HepG2 (cell line): ENCODE measurements around the gene XCL2. TPM values are rescaled to one million over a fixed set of nuclear protein-coding genes. Genes with fewer than 3 reads are reported as not detected.
A peak's percentile ranks its signal among the peaks of the same experiment; 100 is the strongest.

Experiments used
- DNMT3B ChIP-seq: conservative IDR thresholded peaks from 2 replicates; pipeline ENCODE4 v1.6.1; 2016; ENCODE audit warnings: missing biosample characterization, control low read depth
- HDAC1 ChIP-seq: sonication (generic); formaldehyde crosslinking; IDR thresholded peaks from 2 replicates; pipeline ENCODE4 v1.5.1; 2020; ENCODE audit warnings: mild to moderate bottlenecking, missing genetic modification reagents
- KDM5B ChIP-seq: sonication (generic); formaldehyde crosslinking; IDR thresholded peaks from 2 replicates; pipeline ENCODE4 v1.4.0; 2020; ENCODE audit warnings: missing genetic modification reagents, mild to moderate bottlenecking, borderline replicate concordance
- MBNL3 ChIP-seq: fragments of 250-450 bp; sonication (Bioruptor Pico); conservative IDR thresholded peaks from 2 replicates; pipeline ENCODE4 v1.8.0; 2022; ENCODE audit warnings: mild to moderate bottlenecking, inconsistent platforms
- PHF21A ChIP-seq: sonication (generic); formaldehyde crosslinking; IDR thresholded peaks from 2 replicates; pipeline ENCODE4 v1.5.0; 2020; ENCODE audit warnings: mild to moderate bottlenecking, missing genetic modification reagents
- PHF8 ChIP-seq: sonication (generic); formaldehyde crosslinking; IDR thresholded peaks from 2 replicates; pipeline ENCODE4 v1.5.0; 2020; ENCODE audit warnings: missing genetic modification reagents
- SALL1 ChIP-seq: sonication (generic); formaldehyde crosslinking; IDR thresholded peaks from 2 replicates; pipeline ENCODE4 v1.8.0; 2022; ENCODE audit warnings: mild to moderate bottlenecking, missing genetic modification reagents
- SNRNP70 ChIP-seq: fragments of 200-400 bp; formaldehyde crosslinking; IDR thresholded peaks from 2 replicates; pipeline ENCODE4 v1.6.1; 2017; ENCODE audit warnings: mild to moderate bottlenecking, low read depth, low read length, moderate library complexity
- SP1 ChIP-seq, 2 experiments: fragments of 450-650 bp in 1 of 2; sonication (generic) in 1 of 2; formaldehyde crosslinking in 1 of 2; IDR thresholded peaks; 2 replicates each; pipeline versions ENCODE4 v1.4.0 to v1.6.1; 2016 to 2020; ENCODE audit warnings: missing genetic modification reagents in 1 of 2
- SUZ12 ChIP-seq: fragments of 150-350 bp; IDR thresholded peaks from 2 replicates; pipeline ENCODE4 v1.6.1; 2014; ENCODE audit warnings: low read depth, low read length
- TBX2 ChIP-seq: sonication (generic); formaldehyde crosslinking; IDR thresholded peaks from 2 replicates; pipeline ENCODE4 v1.5.0; 2020; ENCODE audit warnings: missing genetic modification reagents, mild to moderate bottlenecking, borderline replicate concordance
- TCF7 ChIP-seq: sonication (generic); IDR thresholded peaks from 2 replicates; pipeline ENCODE4 v1.6.1; 2016; ENCODE audit warnings: antibody characterized with exemption, low read depth
- ZNF335 ChIP-seq: sonication (generic); formaldehyde crosslinking; IDR thresholded peaks from 2 replicates; pipeline ENCODE4 v1.4.0; 2020; ENCODE audit warnings: missing genetic modification reagents
- ZNF546 ChIP-seq: sonication (generic); formaldehyde crosslinking; conservative IDR thresholded peaks from 2 replicates; pipeline ENCODE4 v1.8.1; 2023; ENCODE audit warnings: mild to moderate bottlenecking, missing genetic modification reagents
- ZNF839 ChIP-seq: sonication (generic); formaldehyde crosslinking; IDR thresholded peaks from 2 replicates; pipeline ENCODE4 v1.4.0; 2020; ENCODE audit warnings: missing genetic modification reagents, mild to moderate bottlenecking, borderline replicate concordance
- polyA plus RNA-seq, 8 experiments: library from polyadenylated mRNA; depleted of rRNA in 3 of 8; stranded (reverse) in 7 of 8; unstranded in 1 of 8; fragments of >200 nt; fragmentation: Illumina TruSeq in 4 of 8; extraction: Trizol in 4 of 8; gene quantifications; 2 replicates each; pipeline versions ENCODE4 v1.2.1 to v1.2.3, GENCODE V29; 2011 to 2016; ENCODE audit warnings: low read depth in 4 of 8, missing spikeins in 1 of 8, mixed read lengths in 1 of 8; ENCODE audit not compliant: insufficient read depth in 1 of 8
- total RNA-seq, 5 experiments: library from RNA; depleted of rRNA; stranded (reverse); fragments of >200 nt; fragmentation: Illumina TruSeq; extraction: Trizol; gene quantifications; 2 replicates each; pipeline ENCODE4 v1.2.3, GENCODE V29; 2016; ENCODE audit warnings: low read depth in 1 of 5
- TF ChIP-seq, protein P1 (sequence below): sonication (generic); formaldehyde crosslinking; IDR thresholded peaks from 2 replicates; pipeline ENCODE4 v1.4.0; 2020; ENCODE audit warnings: missing genetic modification reagents
- TF ChIP-seq, protein P2 (sequence below): sonication (generic); formaldehyde crosslinking; IDR thresholded peaks from 2 replicates; pipeline ENCODE4 v1.5.0; 2020; ENCODE audit warnings: missing genetic modification reagents, mild to moderate bottlenecking, borderline replicate concordance
- TF ChIP-seq, protein P3 (sequence below): sonication (generic); formaldehyde crosslinking; IDR thresholded peaks from 2 replicates; pipeline ENCODE4 v1.5.1; 2020; ENCODE audit warnings: mild to moderate bottlenecking, missing genetic modification reagents, borderline replicate concordance

The XCL2 gene
- total and polyA plus RNA-seq, 2 of the 13 experiments (the other 11 are each of a cell fraction or from before 2014, with no cell fraction given) = 0.50 TPM; not detected in 1

DNA sequence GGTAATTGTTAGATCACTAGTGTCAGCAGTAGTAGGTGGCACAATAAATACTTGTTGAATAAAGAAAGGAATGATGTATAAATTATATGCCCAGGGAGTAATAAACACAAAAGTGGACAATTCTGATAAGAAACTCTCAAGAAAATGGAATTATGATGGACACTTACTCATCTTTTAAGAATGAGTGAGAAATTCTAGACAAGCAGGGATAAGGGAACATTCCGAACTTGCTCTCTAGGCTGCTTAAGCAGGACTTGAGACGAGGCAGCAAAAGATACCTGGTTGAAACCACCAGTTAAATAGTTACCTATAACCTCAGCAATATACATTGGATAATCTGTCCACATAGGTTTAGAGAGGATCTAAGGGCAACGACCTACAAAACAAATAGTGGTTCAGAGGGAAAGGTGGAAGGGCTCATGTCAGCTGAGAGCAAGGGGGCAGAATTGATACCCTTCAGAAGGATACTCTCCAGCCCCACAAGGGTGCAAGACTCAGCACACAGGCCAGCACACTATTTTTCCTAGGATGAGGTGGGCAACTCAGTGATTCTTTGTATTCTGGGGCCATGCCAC lies 46.3 kb downstream of the XCL2 start (continued):
- TF ChIP-seq HDAC1 (CRISPR knock-in tag) (peak; percentile 60), ZNF839 (CRISPR knock-in tag) (no peak), DNMT3B (no peak), TBX2 (peak; percentile 41), KDM5B (CRISPR knock-in tag) (no peak), ZNF335 (CRISPR knock-in tag) (no peak), TCF7 (peak; percentile 70), SALL1 (CRISPR knock-in tag) (peak; percentile 72), ZNF546 (CRISPR knock-in tag) (no peak), SUZ12 (no peak), SP1 (IDR thresholded peaks at IDR 0.05) (no peak), SP1 (CRISPR knock-in tag; IDR thresholded peaks at IDR 0.05) (no peak), MBNL3 (CRISPR knock-in tag) (no peak), PHF21A (CRISPR knock-in tag) (peak; percentile 66; the same call in 1 of the 2 replicates), SNRNP70 (no peak), PHF8 (CRISPR knock-in tag) (no peak)
- TF ChIP-seq, protein P1, sequence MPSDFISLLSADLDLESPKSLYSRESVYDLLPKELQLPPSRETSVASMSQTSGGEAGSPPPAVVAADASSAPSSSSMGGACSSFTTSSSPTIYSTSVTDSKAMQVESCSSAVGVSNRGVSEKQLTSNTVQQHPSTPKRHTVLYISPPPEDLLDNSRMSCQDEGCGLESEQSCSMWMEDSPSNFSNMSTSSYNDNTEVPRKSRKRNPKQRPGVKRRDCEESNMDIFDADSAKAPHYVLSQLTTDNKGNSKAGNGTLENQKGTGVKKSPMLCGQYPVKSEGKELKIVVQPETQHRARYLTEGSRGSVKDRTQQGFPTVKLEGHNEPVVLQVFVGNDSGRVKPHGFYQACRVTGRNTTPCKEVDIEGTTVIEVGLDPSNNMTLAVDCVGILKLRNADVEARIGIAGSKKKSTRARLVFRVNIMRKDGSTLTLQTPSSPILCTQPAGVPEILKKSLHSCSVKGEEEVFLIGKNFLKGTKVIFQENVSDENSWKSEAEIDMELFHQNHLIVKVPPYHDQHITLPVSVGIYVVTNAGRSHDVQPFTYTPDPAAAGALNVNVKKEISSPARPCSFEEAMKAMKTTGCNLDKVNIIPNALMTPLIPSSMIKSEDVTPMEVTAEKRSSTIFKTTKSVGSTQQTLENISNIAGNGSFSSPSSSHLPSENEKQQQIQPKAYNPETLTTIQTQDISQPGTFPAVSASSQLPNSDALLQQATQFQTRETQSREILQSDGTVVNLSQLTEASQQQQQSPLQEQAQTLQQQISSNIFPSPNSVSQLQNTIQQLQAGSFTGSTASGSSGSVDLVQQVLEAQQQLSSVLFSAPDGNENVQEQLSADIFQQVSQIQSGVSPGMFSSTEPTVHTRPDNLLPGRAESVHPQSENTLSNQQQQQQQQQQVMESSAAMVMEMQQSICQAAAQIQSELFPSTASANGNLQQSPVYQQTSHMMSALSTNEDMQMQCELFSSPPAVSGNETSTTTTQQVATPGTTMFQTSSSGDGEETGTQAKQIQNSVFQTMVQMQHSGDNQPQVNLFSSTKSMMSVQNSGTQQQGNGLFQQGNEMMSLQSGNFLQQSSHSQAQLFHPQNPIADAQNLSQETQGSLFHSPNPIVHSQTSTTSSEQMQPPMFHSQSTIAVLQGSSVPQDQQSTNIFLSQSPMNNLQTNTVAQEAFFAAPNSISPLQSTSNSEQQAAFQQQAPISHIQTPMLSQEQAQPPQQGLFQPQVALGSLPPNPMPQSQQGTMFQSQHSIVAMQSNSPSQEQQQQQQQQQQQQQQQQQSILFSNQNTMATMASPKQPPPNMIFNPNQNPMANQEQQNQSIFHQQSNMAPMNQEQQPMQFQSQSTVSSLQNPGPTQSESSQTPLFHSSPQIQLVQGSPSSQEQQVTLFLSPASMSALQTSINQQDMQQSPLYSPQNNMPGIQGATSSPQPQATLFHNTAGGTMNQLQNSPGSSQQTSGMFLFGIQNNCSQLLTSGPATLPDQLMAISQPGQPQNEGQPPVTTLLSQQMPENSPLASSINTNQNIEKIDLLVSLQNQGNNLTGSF (CRISPR knock-in tag) = no peak
- TF ChIP-seq, protein P2, sequence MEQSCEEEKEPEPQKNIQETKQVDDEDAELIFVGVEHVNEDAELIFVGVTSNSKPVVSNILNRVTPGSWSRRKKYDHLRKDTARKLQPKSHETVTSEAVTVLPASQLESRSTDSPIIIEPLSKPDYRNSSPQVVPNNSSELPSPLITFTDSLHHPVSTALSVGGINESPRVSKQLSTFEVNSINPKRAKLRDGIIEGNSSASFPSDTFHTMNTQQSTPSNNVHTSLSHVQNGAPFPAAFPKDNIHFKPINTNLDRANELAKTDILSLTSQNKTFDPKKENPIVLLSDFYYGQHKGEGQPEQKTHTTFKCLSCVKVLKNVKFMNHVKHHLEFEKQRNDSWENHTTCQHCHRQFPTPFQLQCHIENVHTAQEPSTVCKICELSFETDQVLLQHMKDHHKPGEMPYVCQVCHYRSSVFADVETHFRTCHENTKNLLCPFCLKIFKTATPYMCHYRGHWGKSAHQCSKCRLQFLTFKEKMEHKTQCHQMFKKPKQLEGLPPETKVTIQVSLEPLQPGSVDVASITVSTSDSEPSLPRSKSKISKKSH (CRISPR knock-in tag) = no peak
- TF ChIP-seq, protein P3, sequence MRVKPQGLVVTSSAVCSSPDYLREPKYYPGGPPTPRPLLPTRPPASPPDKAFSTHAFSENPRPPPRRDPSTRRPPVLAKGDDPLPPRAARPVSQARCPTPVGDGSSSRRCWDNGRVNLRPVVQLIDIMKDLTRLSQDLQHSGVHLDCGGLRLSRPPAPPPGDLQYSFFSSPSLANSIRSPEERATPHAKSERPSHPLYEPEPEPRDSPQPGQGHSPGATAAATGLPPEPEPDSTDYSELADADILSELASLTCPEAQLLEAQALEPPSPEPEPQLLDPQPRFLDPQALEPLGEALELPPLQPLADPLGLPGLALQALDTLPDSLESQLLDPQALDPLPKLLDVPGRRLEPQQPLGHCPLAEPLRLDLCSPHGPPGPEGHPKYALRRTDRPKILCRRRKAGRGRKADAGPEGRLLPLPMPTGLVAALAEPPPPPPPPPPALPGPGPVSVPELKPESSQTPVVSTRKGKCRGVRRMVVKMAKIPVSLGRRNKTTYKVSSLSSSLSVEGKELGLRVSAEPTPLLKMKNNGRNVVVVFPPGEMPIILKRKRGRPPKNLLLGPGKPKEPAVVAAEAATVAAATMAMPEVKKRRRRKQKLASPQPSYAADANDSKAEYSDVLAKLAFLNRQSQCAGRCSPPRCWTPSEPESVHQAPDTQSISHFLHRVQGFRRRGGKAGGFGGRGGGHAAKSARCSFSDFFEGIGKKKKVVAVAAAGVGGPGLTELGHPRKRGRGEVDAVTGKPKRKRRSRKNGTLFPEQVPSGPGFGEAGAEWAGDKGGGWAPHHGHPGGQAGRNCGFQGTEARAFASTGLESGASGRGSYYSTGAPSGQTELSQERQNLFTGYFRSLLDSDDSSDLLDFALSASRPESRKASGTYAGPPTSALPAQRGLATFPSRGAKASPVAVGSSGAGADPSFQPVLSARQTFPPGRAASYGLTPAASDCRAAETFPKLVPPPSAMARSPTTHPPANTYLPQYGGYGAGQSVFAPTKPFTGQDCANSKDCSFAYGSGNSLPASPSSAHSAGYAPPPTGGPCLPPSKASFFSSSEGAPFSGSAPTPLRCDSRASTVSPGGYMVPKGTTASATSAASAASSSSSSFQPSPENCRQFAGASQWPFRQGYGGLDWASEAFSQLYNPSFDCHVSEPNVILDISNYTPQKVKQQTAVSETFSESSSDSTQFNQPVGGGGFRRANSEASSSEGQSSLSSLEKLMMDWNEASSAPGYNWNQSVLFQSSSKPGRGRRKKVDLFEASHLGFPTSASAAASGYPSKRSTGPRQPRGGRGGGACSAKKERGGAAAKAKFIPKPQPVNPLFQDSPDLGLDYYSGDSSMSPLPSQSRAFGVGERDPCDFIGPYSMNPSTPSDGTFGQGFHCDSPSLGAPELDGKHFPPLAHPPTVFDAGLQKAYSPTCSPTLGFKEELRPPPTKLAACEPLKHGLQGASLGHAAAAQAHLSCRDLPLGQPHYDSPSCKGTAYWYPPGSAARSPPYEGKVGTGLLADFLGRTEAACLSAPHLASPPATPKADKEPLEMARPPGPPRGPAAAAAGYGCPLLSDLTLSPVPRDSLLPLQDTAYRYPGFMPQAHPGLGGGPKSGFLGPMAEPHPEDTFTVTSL = peak; percentile 84; the same call in 1 of the 2 replicates
